GM12875 (cell line): ENCODE data around the gene NCKAP5.

ENCODE experiments used
- H3K4me3 ChIP-seq: one replicate; pipeline ENCODE4 v1.5.1; 2011; ENCODE audit warnings: low read depth, low read length, control low read depth
- TF ChIP-seq, protein P1 (sequence below): IDR thresholded peaks from 2 replicates; pipeline ENCODE4 v1.5.1; 2011; ENCODE audit warnings: low read depth, mild to moderate bottlenecking, control low read depth, inconsistent platforms, low read length, moderate library complexity, borderline replicate concordance; ENCODE audit not compliant: insufficient read depth

Gene NCKAP5

DNA sequence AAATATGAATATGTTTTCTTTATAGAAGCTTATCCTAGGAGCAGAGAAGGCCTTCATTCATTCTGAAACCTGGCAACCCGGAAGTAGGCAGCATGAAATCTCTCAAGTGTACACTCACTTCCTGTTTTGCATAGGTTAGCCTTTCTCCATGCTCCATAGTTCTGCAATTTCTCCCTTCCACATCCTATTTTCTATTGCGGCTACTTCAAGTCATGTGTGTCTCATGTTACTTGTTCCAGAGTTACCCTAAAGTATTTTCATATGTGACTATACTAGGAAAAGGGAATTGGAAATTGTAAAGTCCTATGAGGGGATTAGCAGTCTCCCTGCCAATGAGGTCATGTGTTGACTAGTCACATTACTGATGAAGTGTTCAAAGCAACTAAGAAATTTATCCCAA, 320.6 kb downstream of the NCKAP5 start:
- TF ChIP-seq, protein P1, sequence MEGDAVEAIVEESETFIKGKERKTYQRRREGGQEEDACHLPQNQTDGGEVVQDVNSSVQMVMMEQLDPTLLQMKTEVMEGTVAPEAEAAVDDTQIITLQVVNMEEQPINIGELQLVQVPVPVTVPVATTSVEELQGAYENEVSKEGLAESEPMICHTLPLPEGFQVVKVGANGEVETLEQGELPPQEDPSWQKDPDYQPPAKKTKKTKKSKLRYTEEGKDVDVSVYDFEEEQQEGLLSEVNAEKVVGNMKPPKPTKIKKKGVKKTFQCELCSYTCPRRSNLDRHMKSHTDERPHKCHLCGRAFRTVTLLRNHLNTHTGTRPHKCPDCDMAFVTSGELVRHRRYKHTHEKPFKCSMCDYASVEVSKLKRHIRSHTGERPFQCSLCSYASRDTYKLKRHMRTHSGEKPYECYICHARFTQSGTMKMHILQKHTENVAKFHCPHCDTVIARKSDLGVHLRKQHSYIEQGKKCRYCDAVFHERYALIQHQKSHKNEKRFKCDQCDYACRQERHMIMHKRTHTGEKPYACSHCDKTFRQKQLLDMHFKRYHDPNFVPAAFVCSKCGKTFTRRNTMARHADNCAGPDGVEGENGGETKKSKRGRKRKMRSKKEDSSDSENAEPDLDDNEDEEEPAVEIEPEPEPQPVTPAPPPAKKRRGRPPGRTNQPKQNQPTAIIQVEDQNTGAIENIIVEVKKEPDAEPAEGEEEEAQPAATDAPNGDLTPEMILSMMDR = no peak

DNA sequence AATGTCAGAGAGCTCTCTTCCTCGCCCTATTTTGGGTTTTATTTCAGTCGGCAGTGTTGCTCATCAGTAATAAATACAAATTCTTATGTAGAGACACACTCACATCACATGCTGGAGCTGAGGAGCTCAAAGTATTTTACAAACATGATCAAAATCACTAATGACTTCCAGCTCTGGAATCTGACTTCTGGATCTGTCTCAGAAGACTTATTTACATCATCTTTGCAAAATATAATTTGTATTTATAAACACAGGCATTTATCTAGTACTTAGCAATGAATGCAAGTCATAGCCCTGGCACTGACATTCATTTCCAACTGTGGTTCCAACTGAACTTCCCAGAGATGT, 327.1 kb downstream of the NCKAP5 start:
- H3K4me3 ChIP-seq = no peak overlapping the region
- TF ChIP-seq, protein P1 = no peak

More for the DNA sequence above, 320.6 kb downstream of the NCKAP5 start:
- H3K4me3 ChIP-seq = no peak overlapping the region

DNA sequence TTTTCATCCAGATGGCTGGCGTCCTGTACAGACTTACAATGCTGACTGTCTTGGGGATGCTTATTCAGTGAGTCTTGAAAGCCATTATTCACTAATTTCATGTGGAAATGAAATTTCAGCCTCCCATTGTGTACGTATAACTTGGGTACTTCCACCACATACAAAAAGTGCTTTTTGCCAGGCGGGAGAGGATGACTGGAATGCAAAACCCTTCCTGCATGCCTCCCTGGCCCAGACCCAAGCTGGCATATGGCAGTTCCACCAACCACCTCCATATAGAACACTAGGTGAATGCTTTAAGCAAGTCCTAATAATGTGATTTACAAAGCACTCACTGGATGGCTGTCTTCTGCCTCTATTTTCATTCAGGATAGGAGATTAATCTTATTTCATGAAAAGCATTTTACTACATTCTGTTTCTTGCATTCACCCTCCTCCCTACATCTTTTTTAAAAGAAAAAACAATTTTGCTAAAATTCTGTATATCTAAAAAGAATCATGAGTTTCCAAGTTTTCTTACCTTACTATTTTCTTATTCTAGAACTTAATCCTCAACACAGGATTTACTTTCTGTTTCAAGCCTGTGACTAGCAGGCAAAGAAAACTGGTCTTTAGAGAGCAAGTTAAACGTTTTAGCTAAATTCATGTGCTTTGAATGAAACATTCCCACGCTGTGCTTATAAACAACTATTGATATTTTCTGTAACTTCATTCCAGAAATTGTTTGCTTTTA, 327.6 kb downstream of the NCKAP5 start:
- no peak overlapping the region for H3K4me3 ChIP-seq
- TF ChIP-seq, protein P1 = no peak

DNA sequence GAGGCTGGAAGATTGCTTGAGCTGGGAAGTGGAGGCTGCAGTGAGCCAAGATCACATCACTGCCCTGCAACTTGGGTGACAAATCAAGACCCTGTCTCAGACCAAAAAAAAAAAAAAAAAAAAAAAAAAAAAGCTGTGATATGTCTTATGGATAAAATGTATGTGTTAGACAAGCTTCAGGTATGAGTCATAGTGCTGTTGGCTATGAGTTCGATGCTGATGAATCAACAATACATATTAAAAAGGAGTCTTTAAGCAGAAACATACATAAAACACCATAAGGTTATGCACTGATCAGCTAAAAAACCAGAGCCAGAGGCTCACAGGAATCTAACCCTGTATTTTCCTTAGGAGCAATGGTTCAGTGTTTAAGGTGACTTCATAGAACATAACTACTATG, 332.3 kb downstream of the NCKAP5 start:
- TF ChIP-seq, protein P1 = no peak

DNA sequence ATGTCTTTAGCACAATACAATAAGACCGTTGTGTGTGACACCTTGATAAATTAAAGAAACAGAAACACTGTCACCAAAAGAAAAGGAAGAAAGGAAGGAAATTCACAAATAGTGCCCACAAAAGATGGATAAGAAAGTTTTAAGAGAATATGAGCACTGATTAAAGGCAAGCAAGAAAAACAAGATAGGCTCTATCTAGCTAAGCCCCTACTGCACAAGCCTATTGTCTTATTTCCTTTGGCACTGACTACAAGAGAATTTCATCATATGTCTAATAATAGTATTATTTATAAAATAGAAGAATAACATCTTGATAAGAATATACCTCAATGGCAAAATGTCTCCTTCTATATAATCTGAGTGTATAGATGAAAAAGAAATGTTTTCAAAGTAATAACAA, 335.7 kb downstream of the NCKAP5 start:
- no peak overlapping the region for H3K4me3 ChIP-seq
- TF ChIP-seq, protein P1 = no peak

More for the DNA sequence above, 332.3 kb downstream of the NCKAP5 start:
- no peak overlapping the region for H3K4me3 ChIP-seq

DNA sequence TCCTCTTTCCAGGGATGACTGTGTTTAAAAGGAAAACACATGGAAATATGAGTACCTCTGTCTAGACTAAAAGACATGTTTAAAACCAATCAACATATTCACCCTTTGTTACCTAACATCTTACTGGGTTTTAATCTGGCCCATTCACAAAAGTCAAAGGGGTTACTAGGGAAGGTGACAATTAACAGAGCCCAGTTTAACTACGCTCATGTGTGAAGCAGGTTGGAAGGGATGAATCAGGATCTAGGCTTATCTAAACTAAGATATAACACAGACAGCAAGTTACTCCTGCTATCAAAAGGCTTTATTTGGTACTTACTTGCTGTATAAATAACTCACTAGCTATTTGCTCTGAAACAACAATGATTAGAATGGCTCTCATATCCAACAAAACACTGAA, 337.0 kb downstream of the NCKAP5 start:
- TF ChIP-seq, protein P1 = no peak
- no peak overlapping the region for H3K4me3 ChIP-seq

DNA sequence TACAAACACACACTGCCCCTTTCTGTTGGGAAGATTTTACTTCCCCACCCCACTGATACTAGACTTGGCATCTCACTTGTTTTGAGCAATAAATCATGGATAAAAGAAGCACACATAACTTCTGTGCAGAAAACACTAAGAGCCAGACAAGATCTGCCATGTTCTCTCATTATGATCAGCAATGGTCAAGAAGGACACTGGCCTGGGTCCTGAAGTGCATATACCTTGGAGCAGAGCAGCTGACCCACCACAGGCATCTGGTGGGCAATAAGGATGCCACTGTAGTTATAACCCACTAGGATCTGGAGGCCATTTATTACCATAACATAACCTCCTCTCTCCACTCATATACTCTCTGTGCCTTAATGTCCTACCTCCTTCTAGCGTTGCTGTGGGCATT, 338.3 kb downstream of the NCKAP5 start:
- TF ChIP-seq, protein P1 = no peak
- no peak overlapping the region for H3K4me3 ChIP-seq
